Measurements from ENCODE around the gene CAND1. TPM values are rescaled to one million over a fixed set of nuclear protein-coding genes. Genes with fewer than 3 reads are reported as not detected.

CAND1 gene
- total and polyA plus RNA-seq, 2 of the 8 experiments (the other 6 are each of a cell fraction or from before 2014, with no cell fraction given), result 39.4 to 271 TPM

DNA sequence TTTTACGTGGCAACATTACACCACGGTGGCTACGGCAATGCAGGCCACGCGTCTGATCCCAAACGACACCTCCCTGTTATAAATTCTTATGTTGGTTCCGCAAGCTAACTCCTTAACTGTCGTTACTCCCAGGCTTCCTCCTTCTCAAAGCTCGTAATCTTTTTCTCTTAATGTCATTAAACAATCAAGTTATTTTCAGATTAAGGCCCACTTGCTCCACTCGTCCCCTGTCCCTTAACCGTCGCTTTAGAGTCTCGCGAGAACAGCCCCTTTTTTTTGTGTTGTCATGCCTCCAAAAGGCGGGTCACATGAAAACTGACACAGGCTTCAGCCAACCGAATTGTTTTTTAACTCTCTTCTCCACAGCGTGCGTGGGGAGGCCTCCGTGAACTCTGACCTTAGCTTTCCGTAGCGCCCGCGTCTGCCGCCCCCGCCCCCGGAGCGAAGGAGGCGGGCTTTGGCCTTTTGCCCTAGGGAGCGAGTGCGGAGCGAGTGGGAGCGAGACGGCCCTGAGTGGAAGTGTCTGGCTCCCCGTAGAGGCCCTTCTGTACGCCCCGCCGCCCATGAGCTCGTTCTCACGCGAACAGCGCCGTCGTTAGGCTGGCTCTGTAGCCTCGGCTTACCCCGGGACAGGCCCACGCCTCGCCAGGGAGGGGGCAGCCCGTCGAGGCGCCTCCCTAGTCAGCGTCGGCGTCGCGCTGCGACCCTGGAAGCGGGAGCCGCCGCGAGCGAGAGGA lies at the start of gene CAND1 (continued):
- TF ChIP-seq SIX5 (IDR thresholded peaks at IDR 0.05; ENCODE audit: low read depth, low read length) (no peak), EZH2 (IDR thresholded peaks at IDR 0.05; ENCODE audit: low read depth, low read length, severe bottlenecking) (no peak), POLR2A (IDR thresholded peaks at IDR 0.05; ENCODE audit: control extremely low read depth in 1 of 2, low read depth in 2 of 2, low read length in 2 of 2) (peak; percentile 72 to 73), POLR2AphosphoS5 (IDR thresholded peaks at IDR 0.05; ENCODE audit: low read depth, low read length) (peak; percentile 78; the same call in 1 of the 2 replicates), RNF2 (IDR thresholded peaks at IDR 0.05; ENCODE audit: borderline replicate concordance, low read depth, low read length, missing control alignments, poor library complexity, severe bottlenecking) (no peak), CHD2 (IDR thresholded peaks at IDR 0.05; ENCODE audit: low read length) (peak; percentile 98), CTBP2 (IDR thresholded peaks at IDR 0.05; ENCODE audit: borderline replicate concordance, insufficient read depth, insufficient read length, low read length) (peak; percentile 73), CBX5 (IDR thresholded peaks at IDR 0.05; ENCODE audit: low read depth, low read length) (no peak), CEBPB (IDR thresholded peaks at IDR 0.05; ENCODE audit: low read depth, low read length) (no peak), TAF7 (optimal IDR thresholded peaks at IDR 0.05; ENCODE audit: borderline replicate concordance, low read depth, low read length) (no peak), SRF (IDR thresholded peaks at IDR 0.05; ENCODE audit: low read depth, low read length) (no peak), TEAD4 (IDR thresholded peaks at IDR 0.05; ENCODE audit: low read depth, low read length) (no peak), KDM1A (IDR thresholded peaks at IDR 0.05; ENCODE audit: borderline replicate concordance, low read length) (no peak), BACH1 (IDR thresholded peaks at IDR 0.05; ENCODE audit: low read length) (peak; percentile 96), SIRT6 (IDR thresholded peaks at IDR 0.05; ENCODE audit: low read length) (no peak), CHD1 (IDR thresholded peaks at IDR 0.05; ENCODE audit: low read depth, low read length) (no peak), TAF1 (IDR thresholded peaks at IDR 0.05; ENCODE audit: low read depth, low read length) (peak; percentile 75), FOSL1 (IDR thresholded peaks at IDR 0.05; ENCODE audit: insufficient read depth, low read depth, low read length) (no peak), GABPA (IDR thresholded peaks at IDR 0.05; ENCODE audit: borderline replicate concordance, insufficient read depth, low read length) (no peak), HDAC2 (IDR thresholded peaks at IDR 0.05; ENCODE audit: borderline replicate concordance in 1 of 2, low read depth in 2 of 2, low read length in 2 of 2) (peak; percentile 73 to 94; a peak in 3 of 4 replicates)
- TF ChIP-seq, protein P1, sequence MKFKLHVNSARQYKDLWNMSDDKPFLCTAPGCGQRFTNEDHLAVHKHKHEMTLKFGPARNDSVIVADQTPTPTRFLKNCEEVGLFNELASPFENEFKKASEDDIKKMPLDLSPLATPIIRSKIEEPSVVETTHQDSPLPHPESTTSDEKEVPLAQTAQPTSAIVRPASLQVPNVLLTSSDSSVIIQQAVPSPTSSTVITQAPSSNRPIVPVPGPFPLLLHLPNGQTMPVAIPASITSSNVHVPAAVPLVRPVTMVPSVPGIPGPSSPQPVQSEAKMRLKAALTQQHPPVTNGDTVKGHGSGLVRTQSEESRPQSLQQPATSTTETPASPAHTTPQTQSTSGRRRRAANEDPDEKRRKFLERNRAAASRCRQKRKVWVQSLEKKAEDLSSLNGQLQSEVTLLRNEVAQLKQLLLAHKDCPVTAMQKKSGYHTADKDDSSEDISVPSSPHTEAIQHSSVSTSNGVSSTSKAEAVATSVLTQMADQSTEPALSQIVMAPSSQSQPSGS (IDR thresholded peaks at IDR 0.05; ENCODE audit: low read length), result peak; percentile 96
- TF ChIP-seq, protein P2, sequence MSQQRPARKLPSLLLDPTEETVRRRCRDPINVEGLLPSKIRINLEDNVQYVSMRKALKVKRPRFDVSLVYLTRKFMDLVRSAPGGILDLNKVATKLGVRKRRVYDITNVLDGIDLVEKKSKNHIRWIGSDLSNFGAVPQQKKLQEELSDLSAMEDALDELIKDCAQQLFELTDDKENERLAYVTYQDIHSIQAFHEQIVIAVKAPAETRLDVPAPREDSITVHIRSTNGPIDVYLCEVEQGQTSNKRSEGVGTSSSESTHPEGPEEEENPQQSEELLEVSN (IDR thresholded peaks at IDR 0.05), result peak; percentile 74
